Measurements from ENCODE around the gene CRP.

DNA sequence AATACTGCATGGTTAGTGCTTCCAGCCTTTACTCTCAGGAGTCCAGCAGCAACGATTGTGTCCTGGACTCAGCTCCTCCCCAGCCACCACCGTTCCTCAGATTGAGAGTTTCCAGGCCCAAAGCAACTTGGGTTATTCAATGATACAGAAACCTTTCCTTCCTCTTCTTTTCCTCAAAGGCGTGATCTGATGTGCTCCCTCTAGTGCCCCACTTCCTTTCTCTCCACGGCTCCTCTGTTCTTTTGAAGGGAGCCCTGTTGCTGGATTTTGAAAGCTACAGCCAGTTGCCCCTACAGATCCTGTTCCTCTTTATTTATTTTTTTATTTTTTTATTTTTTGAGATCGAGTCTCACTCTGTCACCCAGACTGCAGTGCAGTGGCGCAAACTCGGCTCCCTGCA is 14.1 kb downstream of the CRP start:
- TF ChIP-seq EP300 (IDR thresholded peaks at IDR 0.05) (no peak), POLR2A (IDR thresholded peaks at IDR 0.05) (no peak), POLR2AphosphoS5 (IDR thresholded peaks at IDR 0.05) (no peak)
- TF ChIP-seq, protein P1, sequence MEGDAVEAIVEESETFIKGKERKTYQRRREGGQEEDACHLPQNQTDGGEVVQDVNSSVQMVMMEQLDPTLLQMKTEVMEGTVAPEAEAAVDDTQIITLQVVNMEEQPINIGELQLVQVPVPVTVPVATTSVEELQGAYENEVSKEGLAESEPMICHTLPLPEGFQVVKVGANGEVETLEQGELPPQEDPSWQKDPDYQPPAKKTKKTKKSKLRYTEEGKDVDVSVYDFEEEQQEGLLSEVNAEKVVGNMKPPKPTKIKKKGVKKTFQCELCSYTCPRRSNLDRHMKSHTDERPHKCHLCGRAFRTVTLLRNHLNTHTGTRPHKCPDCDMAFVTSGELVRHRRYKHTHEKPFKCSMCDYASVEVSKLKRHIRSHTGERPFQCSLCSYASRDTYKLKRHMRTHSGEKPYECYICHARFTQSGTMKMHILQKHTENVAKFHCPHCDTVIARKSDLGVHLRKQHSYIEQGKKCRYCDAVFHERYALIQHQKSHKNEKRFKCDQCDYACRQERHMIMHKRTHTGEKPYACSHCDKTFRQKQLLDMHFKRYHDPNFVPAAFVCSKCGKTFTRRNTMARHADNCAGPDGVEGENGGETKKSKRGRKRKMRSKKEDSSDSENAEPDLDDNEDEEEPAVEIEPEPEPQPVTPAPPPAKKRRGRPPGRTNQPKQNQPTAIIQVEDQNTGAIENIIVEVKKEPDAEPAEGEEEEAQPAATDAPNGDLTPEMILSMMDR (IDR thresholded peaks at IDR 0.05): no peak
